B cell (primary cell): Measurements from ENCODE around the gene IFNLR1. TPM values are rescaled to one million over a fixed set of nuclear protein-coding genes. Genes with fewer than 3 reads are reported as not detected.

Experiments used
- ATAC-seq: fragments of 200-7000 bp; cut with Tn5 transposase; one replicate; pipeline ENCODE4 v1.10.0; 2021; ENCODE audit warnings: low read depth, mild to moderate bottlenecking, moderate number of reproducible peaks, moderate library complexity
- CTCF ChIA-PET: fragments of 350-600 bp; sonication (Branson Sonifier 250); formaldehyde crosslinking; loops from one replicate; lab custom pipeline; 2021; ENCODE audit warnings: antibody characterized with exemption, inconsistent platforms; lab: Charles Lee
- POLR2A ChIA-PET: fragments of 350-600 bp; sonication (Branson Sonifier 250); formaldehyde crosslinking; loops from one replicate; lab custom pipeline; 2021; ENCODE audit warnings: antibody characterized with exemption; lab: Charles Lee
- DNase-seq: peaks from one replicate; pipeline ENCODE4 v3.0.0; 2013
- H2AFZ ChIP-seq: 2 replicates; pipeline ENCODE4 v1.6.1; 2012; ENCODE audit warnings: mild to moderate bottlenecking, low read depth, low read length; ENCODE audit not compliant: insufficient read depth, poor library complexity, severe bottlenecking
- H3K27ac ChIP-seq, 2 donors: 1 replicate in 1 of 2; 2 replicates in 1 of 2; pipeline ENCODE4 v1.5.1; 2012 to 2013; ENCODE audit warnings: low read length in 2 of 2, mild to moderate bottlenecking in 2 of 2, moderate library complexity in 1 of 2
- H3K27me3 ChIP-seq, 4 experiments: fragments of 200-600 bp in 1 of 4; sonication (generic) in 1 of 4; replicated peaks in 1 of 4; 1 replicate in 2 of 4; 2 replicates in 2 of 4; pipeline versions ENCODE4 v1.6.1 to v1.7.0; 2013 to 2016; ENCODE audit warnings: low read length in 3 of 4, mild to moderate bottlenecking in 2 of 4, mixed read lengths in 1 of 4, moderate library complexity in 1 of 4; ENCODE audit not compliant: insufficient read depth in 4 of 4, control insufficient read depth in 3 of 4; ENCODE audit errors: control extremely low read depth in 1 of 4
- H3K36me3 ChIP-seq, 2 experiments: replicated peaks in 1 of 2; 1 replicate in 1 of 2; 2 replicates in 1 of 2; pipeline versions ENCODE4 v1.6.1 to v1.7.1; 2013; ENCODE audit warnings: low read length in 1 of 2; ENCODE audit not compliant: insufficient read depth in 2 of 2, control insufficient read depth in 1 of 2; ENCODE audit errors: control extremely low read depth in 1 of 2, extremely low read depth in 1 of 2
- H3K4me1 ChIP-seq, 2 donors: fragments of 200-600 bp in 1 of 2; sonication (generic) in 1 of 2; 1 replicate in 1 of 2; 2 replicates in 1 of 2; pipeline versions ENCODE4 v1.5.1 to v1.6.1; 2013 to 2017; ENCODE audit warnings: low read length in 2 of 2; ENCODE audit not compliant: control insufficient read depth in 2 of 2, insufficient read depth in 2 of 2
- H3K4me2 ChIP-seq: replicated peaks from 2 replicates; pipeline ENCODE3; 2012; ENCODE audit warnings: mild to moderate bottlenecking, low read depth, low read length; ENCODE audit not compliant: poor library complexity, severe bottlenecking
- H3K4me3 ChIP-seq, 5 experiments: fragments of 200-600 bp in 1 of 5; sonication (generic) in 1 of 5; 1 replicate in 3 of 5; 2 replicates in 2 of 5; pipeline versions ENCODE4 v1.5.1 to v1.7.0; 2011 to 2016; ENCODE audit warnings: low read length in 4 of 5, mild to moderate bottlenecking in 4 of 5, low read depth in 2 of 5, control low read depth in 1 of 5, moderate library complexity in 1 of 5; ENCODE audit not compliant: insufficient read depth in 1 of 5; ENCODE audit errors: control extremely low read depth in 1 of 5, extremely low read depth in 1 of 5
- H3K79me2 ChIP-seq: fragments of 200-600 bp; sonication (generic); one replicate; pipeline ENCODE4 v1.6.0; 2016; ENCODE audit warnings: low read length; ENCODE audit not compliant: control insufficient read depth, insufficient read depth
- H3K9ac ChIP-seq: fragments of 200-600 bp; sonication (generic); 2 replicates; pipeline ENCODE4 v1.6.1; 2017; ENCODE audit warnings: mild to moderate bottlenecking, low read length, moderate library complexity
- H3K9me3 ChIP-seq, 3 donors: one replicate each; pipeline versions ENCODE4 v1.6.1 to v1.7.1; 2013; ENCODE audit warnings: low read length in 2 of 3; ENCODE audit not compliant: control insufficient read depth in 2 of 3, insufficient read depth in 1 of 3; ENCODE audit errors: control extremely low read depth in 1 of 3
- H4K20me1 ChIP-seq: 2 replicates; pipeline ENCODE4 v1.6.0; 2012; ENCODE audit warnings: mild to moderate bottlenecking, low read length; ENCODE audit not compliant: insufficient read depth, control insufficient read depth, poor library complexity, severe bottlenecking
- H3K27ac Mint-ChIP-seq: one replicate; pipeline ENCODE4 v1.8.0; 2021; ENCODE audit warnings: mixed read lengths
- H3K27me3 Mint-ChIP-seq: one replicate; pipeline ENCODE4 v1.8.0; 2021; ENCODE audit warnings: mixed read lengths
- H3K4me1 Mint-ChIP-seq: one replicate; pipeline ENCODE4 v1.8.0; 2021; ENCODE audit warnings: mixed read lengths
- H3K4me3 Mint-ChIP-seq: one replicate; pipeline ENCODE4 v1.8.0; 2021; ENCODE audit warnings: mixed read lengths
- H3K9me3 Mint-ChIP-seq: one replicate; pipeline ENCODE4 v1.8.0; 2022; ENCODE audit warnings: mixed read lengths; ENCODE audit not compliant: insufficient read depth
- EZH2 ChIP-seq: IDR thresholded peaks from 2 replicates; pipeline ENCODE4 v1.6.1; 2012; ENCODE audit warnings: borderline replicate concordance, low read depth, mild to moderate bottlenecking, moderate library complexity, low read length; ENCODE audit not compliant: insufficient read depth, poor library complexity, severe bottlenecking
- WGBS: methylation state at CpG from one replicate; pipeline ENCODE4 v1.1.5; 2013; ENCODE audit warnings: missing lambda C conversion rate; ENCODE audit not compliant: insufficient coverage; 5-methylcytosine and 5-hydroxymethylcytosine counted together
- intact Hi-C: fragments of 100-400 bp; cut with micrococcal nuclease; formaldehyde crosslinking; loops from one replicate; pipeline ENCODE4 v1.10.0; 2022
- polyA plus RNA-seq: library from polyadenylated mRNA; depleted of rRNA; stranded (reverse); fragments of >200 nt; gene quantifications from 2 replicates; pipeline ENCODE4 v1.2.3, GENCODE V29; 2012
- total RNA-seq, 2 donors: library from RNA; stranded (reverse); fragments of 120-200 nt in 1 of 2; gene quantifications; 1 replicate in 1 of 2; 2 replicates in 1 of 2; pipeline versions ENCODE4 v1.2.3 to v1.2.4, GENCODE V29; 2013 to 2022
- TF ChIP-seq, protein P1 (sequence below): fragments of 200-600 bp; IDR thresholded peaks from one replicate; pipeline ENCODE4 v1.8.0; 2022; ENCODE audit warnings: antibody characterized with exemption, mild to moderate bottlenecking

IFNLR1 gene
- total and polyA plus RNA-seq, 2 donors (not counting 1 experiment from before 2014, with no cell fraction given): 14.7 to 39.7 TPM

DNA sequence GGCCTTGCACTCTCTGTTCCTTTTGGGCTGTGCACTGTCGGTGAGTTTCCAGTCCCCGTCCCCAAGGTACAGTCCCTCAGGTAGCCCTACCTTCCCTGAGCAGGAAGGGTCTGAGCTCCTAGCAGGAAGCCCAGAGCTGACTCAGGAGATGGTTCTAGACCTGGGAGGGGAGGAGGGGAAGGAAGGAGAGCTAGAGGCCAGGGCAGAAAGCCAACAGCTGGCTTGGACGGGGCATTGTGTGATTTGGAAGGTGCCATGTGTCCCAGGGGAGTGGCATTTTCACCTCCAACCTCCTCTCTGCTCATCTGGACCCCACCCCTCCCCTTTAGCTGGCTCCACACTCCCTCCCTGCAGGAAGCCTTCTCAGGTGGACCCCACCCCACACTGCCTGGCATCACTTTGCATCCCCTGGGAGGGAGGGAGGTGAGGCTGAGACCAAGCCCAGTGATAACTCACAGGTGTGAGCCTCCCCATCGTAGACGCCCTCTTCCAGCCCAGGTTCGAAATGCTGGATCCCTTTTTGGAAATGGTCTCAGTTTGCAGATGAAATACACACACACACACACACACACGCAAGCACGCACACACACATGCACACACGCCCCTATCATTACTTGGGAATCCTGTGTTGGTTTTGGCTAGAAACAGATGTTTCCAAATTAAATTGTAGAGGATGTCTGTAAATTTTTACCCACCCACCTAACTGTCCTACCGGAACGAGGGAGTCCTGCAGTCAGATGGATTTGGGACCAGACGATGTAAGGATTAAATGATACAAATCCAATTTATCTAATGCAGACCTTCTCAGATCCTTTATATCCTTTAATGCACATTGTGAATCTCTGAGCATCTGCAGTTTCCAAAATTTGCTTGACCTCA is 19.7 kb upstream of the IFNLR1 start:
- Mint-ChIP-seq H3K4me3 (no peak overlapping the region), H3K9me3 (no peaks in the 10 kb centered on the region), H3K27me3 (no peaks in the 10 kb centered on the region), H3K27ac (no peak overlapping the region), H3K4me1 (peaks cover 20% of the 10 kb centered on the region)
- peaks cover 5 to 25% of the 10 kb centered on the region in 2 donors for H3K4me1 ChIP-seq
- TF ChIP-seq, protein P1, sequence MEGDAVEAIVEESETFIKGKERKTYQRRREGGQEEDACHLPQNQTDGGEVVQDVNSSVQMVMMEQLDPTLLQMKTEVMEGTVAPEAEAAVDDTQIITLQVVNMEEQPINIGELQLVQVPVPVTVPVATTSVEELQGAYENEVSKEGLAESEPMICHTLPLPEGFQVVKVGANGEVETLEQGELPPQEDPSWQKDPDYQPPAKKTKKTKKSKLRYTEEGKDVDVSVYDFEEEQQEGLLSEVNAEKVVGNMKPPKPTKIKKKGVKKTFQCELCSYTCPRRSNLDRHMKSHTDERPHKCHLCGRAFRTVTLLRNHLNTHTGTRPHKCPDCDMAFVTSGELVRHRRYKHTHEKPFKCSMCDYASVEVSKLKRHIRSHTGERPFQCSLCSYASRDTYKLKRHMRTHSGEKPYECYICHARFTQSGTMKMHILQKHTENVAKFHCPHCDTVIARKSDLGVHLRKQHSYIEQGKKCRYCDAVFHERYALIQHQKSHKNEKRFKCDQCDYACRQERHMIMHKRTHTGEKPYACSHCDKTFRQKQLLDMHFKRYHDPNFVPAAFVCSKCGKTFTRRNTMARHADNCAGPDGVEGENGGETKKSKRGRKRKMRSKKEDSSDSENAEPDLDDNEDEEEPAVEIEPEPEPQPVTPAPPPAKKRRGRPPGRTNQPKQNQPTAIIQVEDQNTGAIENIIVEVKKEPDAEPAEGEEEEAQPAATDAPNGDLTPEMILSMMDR: no peak
- no peak for TF ChIP-seq EZH2
- DNase-seq (no peak), ATAC-seq (no peak)
- POLR2A ChIA-PET: no interaction called here
- no peak overlapping the region for H2AFZ ChIP-seq
- H3K27ac ChIP-seq: no peak overlapping the region
- H4K20me1 ChIP-seq: no peaks in the 10 kb centered on the region
- no peak overlapping the region for H3K4me3 ChIP-seq
- CTCF ChIA-PET: interaction anchor here (4.3 kb wide), 1 partner anchor 185 kb away, joined by 47 read pairs; no protein-coding TSS in a partner anchor
- peaks cover 0 to 4% (median 0%) of the 10 kb centered on the region in 4 experiments for H3K27me3 ChIP-seq
- intact Hi-C loops: no loop called here
- peaks cover 0 to 8% (median 0%) of the 10 kb centered on the region in 3 donors for H3K9me3 ChIP-seq
- H3K36me3 ChIP-seq: no peaks in the 10 kb centered on the region
- no peak overlapping the region for H3K4me2 ChIP-seq
- no peaks in the 10 kb centered on the region for H3K79me2 ChIP-seq
- no peak overlapping the region for H3K9ac ChIP-seq
- WGBS: 64% methylated on average over 5 of the region's 12 CpGs

DNA sequence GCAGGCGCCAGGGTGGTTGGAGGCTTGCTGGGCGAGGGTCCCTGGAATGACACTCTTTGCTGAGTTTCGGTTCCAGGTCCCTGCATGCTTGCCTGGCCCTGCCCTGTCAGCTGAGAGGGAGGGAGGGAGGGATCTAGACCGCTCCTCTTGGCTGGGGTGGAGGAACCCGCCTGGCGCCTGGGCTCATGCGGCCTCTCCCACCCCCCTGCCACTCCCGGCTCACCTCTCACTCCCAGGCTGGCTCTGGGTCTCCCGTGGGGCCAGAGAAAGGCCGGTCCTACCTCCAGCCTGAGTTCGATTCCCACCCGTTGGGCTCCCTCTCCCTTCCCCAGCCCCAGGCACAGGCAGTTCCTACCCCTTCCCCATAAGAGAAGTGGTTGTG is 19.0 kb upstream of the IFNLR1 start:
- H3K27ac ChIP-seq: no peak overlapping the region
- intact Hi-C loops: no loop called here
- no peaks in the 10 kb centered on the region for H3K9me3 Mint-ChIP-seq
- no peak overlapping the region for H3K27ac Mint-ChIP-seq
- no peak overlapping the region for H3K4me3 ChIP-seq
- peaks cover 5 to 25% of the 10 kb centered on the region in 2 donors for H3K4me1 ChIP-seq
- no peak overlapping the region for H3K4me2 ChIP-seq
- ChIA-PET CTCF (interaction anchor here (1.3 to 4.3 kb wide), 2 partner anchors 56 to 185 kb away, joined by 4 to 47 read pairs; no protein-coding TSS in a partner anchor), POLR2A (no interaction called here)
- H3K4me1 Mint-ChIP-seq: peaks cover 22% of the 10 kb centered on the region
- H3K9me3 ChIP-seq: peaks cover 0 to 4% (median 0%) of the 10 kb centered on the region in 3 donors
- WGBS: 89% methylated on average over 8 of the region's 12 CpGs
- H3K27me3 Mint-ChIP-seq: no peaks in the 10 kb centered on the region
- TF ChIP-seq, protein P1: no peak
- no peak for TF ChIP-seq EZH2
- H3K27me3 ChIP-seq: peaks cover 0 to 4% (median 0%) of the 10 kb centered on the region in 4 experiments
- no peak overlapping the region for H2AFZ ChIP-seq
- H3K4me3 Mint-ChIP-seq: no peak overlapping the region
- H4K20me1 ChIP-seq: no peaks in the 10 kb centered on the region
- no peaks in the 10 kb centered on the region for H3K79me2 ChIP-seq
- H3K36me3 ChIP-seq: no peaks in the 10 kb centered on the region
- ATAC-seq (no peak), DNase-seq (no peak)
- H3K9ac ChIP-seq: no peak overlapping the region
